HG02840 (cell line): Measurements from ENCODE around the gene C20orf144.
"Not testable (repeated sequence)": the region's sequence is repeated elsewhere in the genome, so short reads cannot be mapped to it uniquely, and the experiment has no call there.

Experiments used
- ATAC-seq: cut with Tn5 transposase; IDR thresholded peaks from one replicate; pipeline ENCODE4 v1.9.1; 2021; ENCODE audit warnings: mild to moderate bottlenecking, moderate library complexity, moderate number of reproducible peaks; ENCODE audit not compliant: unreplicated experiment, low FRiP score

C20orf144 gene

DNA sequence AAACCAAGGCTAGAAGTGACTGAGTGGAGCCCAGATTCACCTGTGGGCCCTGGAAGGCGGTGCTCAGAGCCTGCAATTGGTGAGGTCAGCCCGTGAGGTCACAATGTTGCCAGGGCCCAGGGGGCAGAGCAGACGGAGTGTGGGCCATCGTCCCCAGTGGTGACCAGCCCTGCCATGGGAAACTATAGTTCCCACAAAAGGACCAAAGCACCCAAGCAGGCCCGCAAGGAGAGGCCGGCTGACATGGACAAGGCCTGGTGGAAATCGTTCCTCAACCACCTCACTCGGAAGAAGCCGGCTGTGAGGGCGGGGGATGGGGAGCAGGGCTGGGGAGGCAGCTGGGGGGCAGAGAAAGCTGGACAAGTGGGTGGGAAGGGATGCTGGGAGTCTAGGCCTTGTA is at the start of gene C20orf144:
C20orf144 (plus strand) TSS at position 156 of the 400 bp plus-strand sequence; CDS start at position 175, 19 bp downstream.
- ATAC-seq, result no peak

DNA sequence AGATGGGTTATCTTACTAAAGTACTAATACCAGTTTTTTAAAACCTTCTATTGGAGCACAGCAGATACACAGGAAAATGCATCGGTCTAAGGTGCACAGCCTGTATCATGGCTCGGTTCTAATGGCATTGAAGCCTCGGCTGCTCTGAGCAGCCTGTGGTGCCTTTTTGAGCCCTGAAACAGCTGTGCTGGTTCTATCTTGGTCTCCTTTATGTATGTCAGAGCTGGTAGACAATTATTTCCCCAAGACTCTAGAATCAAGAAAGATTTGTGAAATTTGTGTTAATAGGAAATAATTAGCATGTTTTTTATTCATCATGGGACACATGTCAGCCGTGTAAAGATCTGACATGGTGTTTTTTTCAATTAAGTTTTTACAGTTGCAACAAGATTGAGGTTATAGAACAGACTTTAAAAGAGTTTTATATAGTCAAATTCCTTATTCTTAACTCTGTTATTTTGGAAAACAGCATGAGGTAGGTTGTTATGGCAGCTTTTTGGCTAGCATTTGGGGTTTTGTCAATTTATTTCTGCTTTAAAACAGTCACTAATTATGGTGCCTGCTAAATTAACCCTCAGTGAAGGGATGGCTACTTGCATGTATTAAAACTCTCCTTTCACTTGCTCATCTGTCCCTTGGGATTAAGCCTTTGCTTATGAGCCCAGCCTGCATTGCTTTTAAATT is 40.3 kb upstream of the C20orf144 start:
- no peak for ATAC-seq

DNA sequence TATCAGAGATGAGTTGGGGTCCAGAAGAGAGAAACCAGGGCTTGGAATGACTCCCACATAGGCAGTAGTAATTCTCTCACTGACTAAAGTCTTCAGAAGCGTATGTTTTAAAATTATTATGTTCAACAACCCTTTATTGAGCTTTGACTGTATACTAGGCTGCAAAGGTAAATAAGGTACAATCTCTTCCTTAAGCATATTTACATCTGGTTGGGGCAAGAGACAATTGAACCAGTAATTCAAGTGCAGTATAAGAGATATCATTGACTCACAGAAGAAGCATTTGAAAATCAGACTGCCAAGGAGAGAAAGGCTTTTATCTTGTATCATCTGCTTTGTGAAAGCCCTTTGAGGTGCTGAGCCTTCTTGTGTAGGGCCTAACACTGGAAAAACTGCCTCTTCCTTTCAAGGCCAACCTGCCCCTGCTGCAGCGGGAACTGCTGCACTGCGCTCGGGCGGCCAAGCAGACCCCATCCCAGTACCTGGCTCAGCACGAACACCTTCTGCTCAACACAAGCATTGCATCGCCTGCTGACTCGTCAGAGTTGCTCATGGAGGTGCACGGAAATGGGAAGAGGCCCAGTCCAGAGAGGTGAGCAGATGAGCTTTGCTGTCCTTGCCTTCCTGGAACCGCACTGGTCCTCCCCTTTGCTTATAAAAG is 39.3 kb upstream of the C20orf144 start:
- no peak for ATAC-seq

DNA sequence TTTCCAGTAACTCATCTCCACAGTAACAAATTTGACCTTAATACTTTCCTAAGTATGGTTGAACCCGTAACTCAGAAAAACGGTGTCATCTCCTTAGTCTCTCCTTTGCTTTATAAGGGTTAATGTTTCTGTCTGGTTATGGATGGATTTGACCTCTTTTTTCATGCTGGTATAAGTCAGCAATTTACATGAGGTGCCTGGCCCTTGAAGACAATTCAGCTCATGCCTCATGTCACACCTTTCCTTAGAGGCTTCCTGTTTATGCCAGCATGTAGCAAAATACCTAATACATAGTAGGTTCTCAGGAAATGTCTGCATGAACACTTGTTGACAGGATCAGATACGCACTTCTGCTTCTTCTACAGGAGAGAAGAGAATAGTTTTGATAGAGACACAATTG is 37.7 kb upstream of the C20orf144 start:
- no peak for ATAC-seq

DNA sequence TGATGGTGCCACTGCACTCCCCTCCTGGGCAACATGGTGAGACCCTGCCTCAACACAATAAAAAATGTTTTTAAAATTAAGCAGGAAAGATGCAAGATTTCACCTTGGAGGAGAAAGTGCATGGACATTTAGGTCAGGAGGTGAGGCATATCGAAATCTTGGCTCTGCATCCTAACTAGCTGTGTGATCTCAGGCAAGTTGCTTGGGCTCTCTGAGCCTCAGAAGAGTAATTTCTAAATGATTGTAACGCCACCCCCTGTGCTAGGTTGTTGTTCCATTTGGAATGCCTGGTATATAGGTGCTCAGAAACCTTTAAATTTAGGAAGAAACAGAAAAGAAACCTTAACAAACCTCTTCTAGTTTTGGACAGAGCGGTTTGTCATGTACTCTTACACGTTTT is 35.9 kb upstream of the C20orf144 start:
- no peak for ATAC-seq

DNA sequence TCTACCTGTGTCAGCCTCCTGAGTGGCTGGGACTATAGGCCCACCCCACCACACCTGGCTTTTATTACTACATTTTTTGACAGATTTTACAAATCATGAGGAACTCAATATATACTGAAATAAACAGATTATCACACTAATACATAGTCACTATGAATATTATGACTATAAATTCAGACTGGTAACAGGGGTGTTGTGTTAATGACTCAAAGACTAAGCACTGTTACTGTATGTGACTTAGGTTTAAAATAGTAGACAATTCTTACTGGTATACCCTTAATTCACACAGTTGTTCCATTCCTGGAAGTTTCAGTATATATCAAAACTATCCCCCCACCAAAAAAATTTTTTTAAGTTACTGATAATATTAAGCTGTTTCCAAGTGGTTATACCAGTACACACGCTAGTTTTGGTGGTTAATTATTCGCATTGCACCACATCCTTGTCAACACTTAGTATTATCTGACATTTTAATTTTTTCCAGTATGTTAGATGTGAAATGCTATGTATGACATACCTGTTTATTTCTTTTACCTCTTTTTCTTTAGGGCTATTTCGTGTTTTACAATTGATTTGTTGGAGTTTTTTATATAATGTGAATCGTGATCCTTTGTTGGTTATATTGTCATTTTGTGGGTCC is 34.4 kb upstream of the C20orf144 start:
- ATAC-seq, result no peak

DNA sequence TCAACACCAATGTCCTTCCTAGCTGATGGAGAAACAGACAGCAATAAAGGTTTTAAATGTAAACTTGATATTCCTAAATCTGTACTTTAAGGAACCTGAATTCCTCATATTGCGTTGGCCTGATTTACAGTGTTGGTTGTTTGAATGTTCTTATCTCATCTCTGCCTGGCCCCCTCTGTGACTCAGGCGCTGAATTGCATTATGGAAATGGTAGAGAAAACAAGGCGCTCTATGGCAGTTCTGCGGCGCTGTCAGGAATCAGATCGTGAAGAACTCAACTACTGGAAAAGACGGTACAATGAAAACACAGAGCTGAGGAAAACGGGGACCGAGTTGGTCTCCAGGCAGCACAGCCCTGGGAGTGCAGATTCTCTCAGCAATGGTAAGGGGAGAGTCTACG is 32.6 kb upstream of the C20orf144 start:
- ATAC-seq, result no peak

DNA sequence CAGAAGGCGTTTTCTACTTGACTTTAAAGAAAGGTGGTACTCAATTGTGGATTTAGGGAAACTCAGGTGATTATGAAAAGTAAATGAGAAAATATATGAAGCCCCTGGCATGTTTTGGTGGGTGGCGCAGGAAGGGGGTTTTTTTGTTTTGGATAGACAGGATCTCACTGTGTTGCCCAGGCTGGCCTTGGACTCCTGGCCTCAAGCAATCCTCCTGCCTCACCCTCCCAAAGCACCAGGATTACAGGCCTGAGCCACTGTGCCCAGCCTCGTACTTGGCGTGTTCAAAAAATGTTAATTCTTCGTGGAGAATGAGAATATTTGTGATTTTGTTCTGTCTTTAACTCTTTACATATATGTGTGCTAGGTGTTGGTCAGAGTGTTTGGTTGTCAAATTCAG is 32.1 kb upstream of the C20orf144 start:
- ATAC-seq, result no peak

DNA sequence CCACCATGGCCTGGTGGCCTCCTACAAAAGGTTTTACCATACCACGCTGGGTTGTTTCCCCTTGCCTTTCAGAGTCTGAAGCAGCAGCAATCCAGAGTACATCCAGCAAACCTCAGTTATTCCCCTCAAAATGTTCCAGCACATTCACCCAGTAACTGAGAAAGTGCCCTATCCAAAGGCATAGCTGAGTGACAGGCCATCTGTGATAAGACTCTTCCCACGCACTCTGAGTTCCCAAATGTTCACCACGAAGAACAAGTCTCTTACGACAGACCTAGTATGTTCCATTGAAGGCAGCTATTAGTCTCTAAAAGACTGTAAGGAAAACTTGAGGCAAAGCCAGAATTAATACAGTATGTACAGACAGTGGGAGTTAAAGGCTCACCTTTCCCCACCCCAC is 31.6 kb upstream of the C20orf144 start:
- no peak for ATAC-seq

DNA sequence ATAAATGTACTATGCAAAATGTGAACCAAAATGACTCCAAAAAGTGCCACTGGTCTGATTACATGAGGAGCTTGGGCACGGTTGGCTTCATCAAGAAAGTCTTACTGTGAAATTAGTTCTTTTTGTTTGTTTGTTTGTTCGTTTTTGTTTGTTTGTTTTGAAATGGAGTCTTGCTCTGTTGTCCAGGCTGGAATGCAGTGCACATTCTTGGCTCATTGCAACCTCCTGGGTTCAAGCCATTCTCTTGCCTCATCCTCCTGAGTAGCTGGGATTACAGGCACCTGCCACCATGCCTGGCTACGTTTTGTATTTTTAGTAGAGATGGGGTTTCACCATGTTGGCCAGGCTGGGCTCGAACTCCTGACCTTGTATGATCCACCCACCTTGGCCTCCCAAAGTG is 30.2 kb upstream of the C20orf144 start:
- ATAC-seq, result not testable (repeated sequence)

DNA sequence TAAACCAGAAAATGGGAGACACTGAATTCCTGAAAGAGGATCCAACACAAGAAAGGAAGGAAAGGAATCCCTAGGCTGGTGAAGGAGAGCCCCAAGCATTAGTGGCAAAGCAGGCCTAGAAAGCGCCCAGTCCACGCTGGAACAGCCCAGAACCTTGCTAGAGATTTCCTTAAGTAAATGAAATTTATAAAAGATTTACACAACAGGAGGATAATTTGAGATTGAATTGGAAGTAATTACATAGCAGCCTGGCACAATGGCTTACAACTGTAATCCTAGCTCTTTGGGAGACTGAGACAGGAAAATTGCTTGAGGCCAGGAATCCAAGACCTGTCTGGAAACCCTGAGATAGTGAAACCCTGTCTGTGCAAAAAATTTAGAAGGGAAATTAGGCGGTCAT is 26.8 kb upstream of the C20orf144 start:
- no peak for ATAC-seq

DNA sequence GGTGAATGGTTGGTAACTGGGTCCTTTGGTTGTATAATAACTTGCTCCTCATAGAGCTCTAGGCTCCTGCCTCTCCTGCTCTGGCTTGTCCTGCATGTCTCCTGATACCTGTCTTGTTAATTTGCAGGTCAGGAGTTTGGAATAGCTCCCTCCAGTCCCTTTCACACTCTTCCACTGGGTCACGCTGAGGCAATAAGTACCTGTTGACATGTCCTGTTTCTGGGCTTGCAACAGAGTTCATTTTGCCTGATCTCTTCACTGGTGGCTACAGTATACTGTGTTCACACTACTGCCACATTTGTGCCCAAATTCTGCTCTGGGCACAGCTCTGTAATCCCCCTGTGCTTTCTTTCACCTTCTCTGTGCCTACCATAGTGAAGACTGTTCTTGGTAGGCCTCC is 25.4 kb upstream of the C20orf144 start:
- ATAC-seq, result no peak

DNA sequence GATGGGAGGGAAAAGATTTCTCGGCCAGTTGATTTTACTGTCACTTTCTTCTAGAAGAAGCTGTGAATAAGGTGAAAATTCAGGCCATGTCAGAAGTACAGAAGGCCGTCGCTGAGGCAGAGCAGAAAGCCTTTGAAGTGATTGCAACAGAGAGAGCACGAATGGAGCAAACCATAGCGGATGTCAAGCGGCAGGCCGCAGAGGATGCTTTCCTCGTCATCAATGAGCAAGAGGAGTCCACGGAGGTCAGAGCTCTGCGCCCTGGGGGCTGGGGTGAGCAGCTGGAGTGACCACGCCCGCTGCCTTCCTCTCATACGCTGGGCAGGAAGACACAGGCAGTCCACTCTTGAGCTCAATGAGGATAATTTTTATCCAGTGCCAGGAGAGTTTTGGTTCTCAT is 21.8 kb upstream of the C20orf144 start:
- no peak for ATAC-seq

DNA sequence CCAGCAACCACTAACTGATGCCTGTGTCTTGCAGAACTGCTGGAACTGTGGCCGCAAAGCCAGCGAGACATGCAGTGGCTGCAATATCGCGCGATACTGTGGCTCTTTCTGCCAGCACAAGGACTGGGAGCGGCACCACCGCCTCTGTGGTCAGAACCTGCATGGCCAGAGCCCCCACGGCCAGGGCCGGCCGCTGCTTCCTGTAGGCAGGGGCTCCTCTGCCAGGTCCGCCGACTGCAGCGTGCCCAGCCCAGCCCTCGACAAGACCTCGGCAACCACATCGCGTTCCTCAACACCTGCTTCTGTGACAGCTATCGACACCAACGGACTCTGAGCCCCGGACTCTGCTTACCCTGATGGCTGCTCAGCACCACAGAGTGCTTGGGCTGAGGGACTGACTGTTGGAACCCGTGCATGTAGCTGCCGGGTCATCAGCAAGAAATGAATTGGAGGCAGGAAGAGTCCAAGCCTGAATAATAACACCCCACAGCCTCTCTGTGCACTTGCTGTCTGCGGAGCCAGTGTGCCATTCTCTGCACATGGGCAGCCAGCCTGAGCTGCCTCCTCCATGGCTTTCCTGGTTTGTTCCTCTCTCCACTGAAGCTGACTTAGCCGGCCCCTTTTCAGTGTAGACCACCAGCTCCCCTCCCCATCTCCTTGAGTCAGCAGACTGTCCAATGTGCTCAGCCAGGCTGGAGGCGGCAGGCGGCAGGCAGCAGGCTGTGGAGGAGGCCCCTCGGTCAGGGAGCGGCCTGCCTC is 17.6 kb upstream of the C20orf144 start:
- ATAC-seq, result no peak

DNA sequence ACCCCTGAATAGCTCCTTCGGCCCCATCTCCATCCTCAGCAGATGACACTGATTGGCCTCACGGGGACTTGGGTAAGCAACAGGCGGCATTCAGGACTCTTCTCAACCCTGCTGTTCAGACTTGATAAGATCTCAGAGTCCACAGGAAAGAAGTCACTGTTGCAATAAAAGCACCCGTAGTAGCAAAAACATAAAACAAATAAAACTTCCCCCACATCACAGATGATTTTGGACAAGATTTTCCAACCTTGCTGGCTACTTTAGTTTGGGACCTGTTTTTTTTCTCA is 17.1 kb upstream of the C20orf144 start:
- no peak for ATAC-seq

DNA sequence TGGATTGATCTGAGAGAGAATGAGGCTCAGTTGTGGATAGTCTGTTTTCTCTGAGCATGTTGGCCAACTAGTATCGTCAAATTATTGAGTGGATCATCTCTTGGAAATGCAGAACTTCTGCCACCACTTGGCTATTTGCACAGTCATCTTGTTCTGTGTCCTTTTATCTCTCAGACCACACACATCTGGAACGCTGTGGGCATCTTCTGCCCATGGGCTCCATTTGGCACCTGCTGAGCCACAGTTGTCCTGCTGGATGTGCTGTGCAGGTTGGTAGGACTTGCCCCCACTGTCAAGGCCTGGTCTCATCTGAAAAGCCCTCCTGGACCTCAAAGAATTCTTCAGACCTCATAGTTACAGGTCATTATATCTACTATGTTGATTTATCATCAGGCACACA is 16.7 kb upstream of the C20orf144 start:
- no peak for ATAC-seq

DNA sequence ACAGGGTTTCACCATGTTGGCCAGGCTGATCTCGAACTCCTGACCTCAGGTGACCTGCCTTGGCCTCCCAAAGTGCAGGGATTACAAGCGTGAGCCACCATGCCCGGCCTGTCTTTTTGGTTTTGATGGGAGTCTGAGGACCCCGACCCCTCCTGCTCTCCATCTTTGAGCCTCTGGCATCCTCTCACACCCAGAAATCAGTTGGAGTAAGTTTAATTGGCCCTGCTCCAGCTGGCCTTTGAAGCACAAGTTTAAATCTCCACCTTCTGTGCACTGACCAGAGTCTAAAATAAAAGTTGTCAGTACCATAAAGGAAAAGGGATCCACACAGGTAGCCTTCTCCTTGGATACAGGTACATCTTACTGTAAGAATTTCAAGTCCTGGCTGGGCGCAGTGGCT is 15.9 kb upstream of the C20orf144 start:
- no peak for ATAC-seq

DNA sequence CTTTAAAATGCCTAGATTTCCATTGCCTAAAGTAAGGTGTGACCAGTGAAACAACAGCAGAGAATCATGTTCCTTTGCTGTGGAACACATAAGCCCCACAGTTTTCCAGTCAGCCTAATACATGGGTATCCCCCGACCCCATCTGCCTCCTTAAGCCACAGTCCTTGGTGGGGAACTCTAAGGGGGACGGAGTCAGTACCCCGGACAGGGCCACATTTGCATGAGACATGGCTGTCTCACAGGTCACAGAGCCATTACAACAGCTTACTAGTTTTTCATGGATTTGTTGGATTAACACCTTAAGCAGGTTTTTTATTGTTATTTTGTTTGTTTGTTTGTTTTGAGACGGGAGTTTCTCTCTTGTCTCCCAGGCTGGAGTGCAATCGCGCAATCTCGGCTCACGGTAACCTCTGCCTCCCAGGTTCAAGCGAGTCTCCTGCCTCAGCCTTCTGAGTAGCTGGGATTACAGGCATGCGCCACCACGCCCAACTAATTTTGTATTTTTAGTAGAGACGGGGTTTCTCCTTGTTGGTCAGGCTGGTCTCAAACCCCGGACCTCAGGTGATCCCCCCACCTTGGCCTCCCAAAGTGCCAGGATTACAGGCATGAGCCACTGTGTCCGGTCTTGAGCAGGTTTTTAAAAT is 15.0 kb upstream of the C20orf144 start:
- not testable (repeated sequence) for ATAC-seq

DNA sequence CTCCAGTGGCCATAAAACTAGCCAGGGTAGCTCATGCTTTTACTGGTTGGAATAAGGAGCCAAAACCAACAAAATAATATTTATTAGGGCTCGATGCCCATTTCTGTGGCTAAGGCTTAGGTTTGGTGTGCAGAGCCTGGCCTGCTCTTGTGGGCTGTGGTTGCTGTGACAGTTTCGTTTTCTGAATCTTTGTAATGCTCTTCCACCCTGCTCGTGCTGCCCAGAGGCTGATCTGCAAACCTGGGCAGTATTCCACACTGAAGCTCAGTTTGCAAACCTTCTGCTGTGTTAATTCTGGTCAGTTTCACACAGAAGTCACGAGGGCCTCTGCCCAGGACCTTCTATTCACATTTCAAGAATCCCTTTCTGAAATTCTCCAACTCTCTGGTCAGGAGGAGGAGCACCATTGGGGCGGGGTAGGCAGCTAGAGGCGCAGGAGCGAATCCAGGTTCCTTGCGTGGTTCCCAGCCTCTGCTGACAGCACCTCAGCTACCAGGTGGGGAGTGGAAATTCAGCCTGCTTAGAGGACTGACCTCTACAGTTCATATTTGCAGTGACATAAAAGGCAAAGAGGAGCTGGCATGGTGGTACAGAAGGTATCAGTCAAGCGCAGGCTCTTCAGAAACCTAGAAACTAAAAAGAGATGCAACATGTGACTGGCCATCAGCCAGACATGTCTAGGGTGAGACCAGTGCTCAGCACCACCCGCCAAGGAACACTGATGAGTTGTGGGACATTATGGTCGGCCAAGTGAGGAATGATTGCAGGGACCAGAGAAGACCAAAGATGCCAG is 14.3 kb upstream of the C20orf144 start:
- ATAC-seq, result no peak

DNA sequence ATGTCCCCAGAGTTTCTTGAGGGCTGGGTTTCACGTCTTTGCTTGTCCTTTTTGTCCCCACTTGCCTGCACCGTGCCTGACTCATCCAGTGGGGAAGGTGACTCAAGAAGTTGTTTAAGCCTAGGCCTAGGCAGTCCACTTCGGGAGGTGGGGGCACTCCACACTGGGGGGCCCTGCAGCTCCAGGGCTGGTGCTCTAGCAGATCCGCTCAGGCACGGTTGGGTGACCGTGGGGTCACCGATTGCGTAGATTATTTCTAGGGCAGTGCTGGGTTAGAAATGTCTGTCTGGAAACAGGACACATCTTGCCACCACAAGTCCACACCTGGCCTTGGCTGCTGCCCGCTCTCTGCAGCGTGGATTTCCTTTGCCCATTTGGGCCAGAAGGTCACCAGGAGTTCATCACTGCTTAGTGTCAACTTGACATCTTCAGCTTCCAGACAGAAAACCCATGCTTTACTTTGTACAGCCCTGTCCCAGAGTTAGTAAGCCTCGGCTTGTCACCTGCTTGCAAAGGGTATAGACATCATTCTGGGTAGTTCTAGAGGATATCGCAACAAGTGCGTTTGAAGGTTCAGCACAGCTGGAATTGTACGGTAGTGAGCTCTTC is 13.6 kb upstream of the C20orf144 start:
- no peak for ATAC-seq
